Nephron (organoid): ENCODE measurements around the gene CDC42.

ENCODE experiments used
- H3K27ac Mint-ChIP-seq, 3 experiments: 2 replicates each; pipeline ENCODE4 v1.8.0; 2020; ENCODE audit warnings: mixed read lengths in 3 of 3, mild to moderate bottlenecking in 2 of 3, moderate library complexity in 1 of 3
- H3K27me3 Mint-ChIP-seq: 2 replicates; pipeline ENCODE4 v1.8.0; 2021; ENCODE audit warnings: low read depth, mild to moderate bottlenecking, moderate library complexity, mixed read lengths
- H3K36me3 Mint-ChIP-seq: 2 replicates; pipeline ENCODE4 v1.8.0; 2020; ENCODE audit warnings: low read depth, mixed read lengths
- H3K4me1 Mint-ChIP-seq: 2 replicates; pipeline ENCODE4 v1.8.0; 2020; ENCODE audit warnings: mixed read lengths
- H3K4me3 Mint-ChIP-seq, 3 experiments: 2 replicates each; pipeline ENCODE4 v1.8.0; 2020; ENCODE audit warnings: mild to moderate bottlenecking in 3 of 3, mixed read lengths in 3 of 3, moderate library complexity in 2 of 3
- H3K9me3 Mint-ChIP-seq: 2 replicates; pipeline ENCODE4 v1.8.0; 2020; ENCODE audit warnings: mixed read lengths
- CTCF ChIP-seq, 3 experiments: fragments of 200-600 bp; sonication (generic); IDR thresholded peaks; one replicate each; pipeline ENCODE4 v1.5.0; 2021; ENCODE audit warnings: antibody characterized with exemption in 3 of 3; ENCODE audit not compliant: unreplicated experiment in 3 of 3

Gene CDC42

GRCh38 chr1:22123901-22124404 is 71.4 kb downstream of the CDC42 start:
- no peaks in the 10 kb centered on the region for H3K9me3 Mint-ChIP-seq
- TF ChIP-seq CTCF (IDR thresholded peaks at IDR 0.05; ENCODE audit: unreplicated experiment in 3 of 3), result no peak
- H3K4me3 Mint-ChIP-seq, result no peak overlapping the region
- H3K36me3 Mint-ChIP-seq, result peaks cover 13% of the 10 kb centered on the region
- peak overlapping the region in 1 of 3 experiments; percentile 55 for H3K27ac Mint-ChIP-seq
- peaks cover 52% of the 10 kb centered on the region for H3K4me1 Mint-ChIP-seq
- H3K27me3 Mint-ChIP-seq, result no peaks in the 10 kb centered on the region

- Mint-ChIP-seq H3K4me3 (no peak overlapping the region), H3K27ac (peak overlapping the region in 1 of 3 experiments; percentile 47), H3K27me3 (no peaks in the 10 kb centered on the region), H3K36me3 (peaks cover 9% of the 10 kb centered on the region), H3K4me1 (peaks cover 45% of the 10 kb centered on the region), H3K9me3 (no peaks in the 10 kb centered on the region)
- TF ChIP-seq CTCF (IDR thresholded peaks at IDR 0.05; ENCODE audit: unreplicated experiment in 3 of 3), result no peak
Measured at GRCh38 chr1:22124592-22125229, 72.2 kb downstream of the CDC42 start.

GRCh38 chr1:22126531-22126930 is 74.0 kb downstream of the CDC42 start:
- H3K36me3 Mint-ChIP-seq, result peaks cover 5% of the 10 kb centered on the region
- H3K9me3 Mint-ChIP-seq, result no peaks in the 10 kb centered on the region
- H3K27me3 Mint-ChIP-seq, result no peaks in the 10 kb centered on the region
- no peak overlapping the region for H3K4me3 Mint-ChIP-seq
- TF ChIP-seq CTCF (IDR thresholded peaks at IDR 0.05; ENCODE audit: unreplicated experiment in 3 of 3), result no peak
- no peak overlapping the region for H3K27ac Mint-ChIP-seq
- H3K4me1 Mint-ChIP-seq, result peaks cover 42% of the 10 kb centered on the region

- Mint-ChIP-seq H3K36me3 (peaks cover 5% of the 10 kb centered on the region), H3K27me3 (no peaks in the 10 kb centered on the region), H3K4me1 (peaks cover 35% of the 10 kb centered on the region), H3K27ac (no peak overlapping the region), H3K4me3 (no peak overlapping the region), H3K9me3 (no peaks in the 10 kb centered on the region)
- no peak for TF ChIP-seq CTCF (IDR thresholded peaks at IDR 0.05; ENCODE audit: unreplicated experiment in 3 of 3)
Measured at GRCh38 chr1:22127248-22127647, 74.7 kb downstream of the CDC42 start.

- no peaks in the 10 kb centered on the region for H3K9me3 Mint-ChIP-seq
- H3K36me3 Mint-ChIP-seq, result peaks cover 5% of the 10 kb centered on the region
- TF ChIP-seq CTCF (IDR thresholded peaks at IDR 0.05; ENCODE audit: unreplicated experiment in 3 of 3), result no peak
- H3K4me3 Mint-ChIP-seq, result no peak overlapping the region
- no peak overlapping the region for H3K27ac Mint-ChIP-seq
- H3K27me3 Mint-ChIP-seq, result no peaks in the 10 kb centered on the region
- peaks cover 30% of the 10 kb centered on the region for H3K4me1 Mint-ChIP-seq
Measured at GRCh38 chr1:22127731-22128130, 75.2 kb downstream of the CDC42 start.

- Mint-ChIP-seq H3K4me3 (no peak overlapping the region), H3K9me3 (no peaks in the 10 kb centered on the region), H3K4me1 (peaks cover 24% of the 10 kb centered on the region), H3K27me3 (no peaks in the 10 kb centered on the region), H3K36me3 (peaks cover 5% of the 10 kb centered on the region), H3K27ac (no peak overlapping the region)
- no peak for TF ChIP-seq CTCF (IDR thresholded peaks at IDR 0.05; ENCODE audit: unreplicated experiment in 3 of 3)
Measured at GRCh38 chr1:22128392-22128791, 75.9 kb downstream of the CDC42 start.
